ENCODE results near the gene HIP1R.

DNA sequence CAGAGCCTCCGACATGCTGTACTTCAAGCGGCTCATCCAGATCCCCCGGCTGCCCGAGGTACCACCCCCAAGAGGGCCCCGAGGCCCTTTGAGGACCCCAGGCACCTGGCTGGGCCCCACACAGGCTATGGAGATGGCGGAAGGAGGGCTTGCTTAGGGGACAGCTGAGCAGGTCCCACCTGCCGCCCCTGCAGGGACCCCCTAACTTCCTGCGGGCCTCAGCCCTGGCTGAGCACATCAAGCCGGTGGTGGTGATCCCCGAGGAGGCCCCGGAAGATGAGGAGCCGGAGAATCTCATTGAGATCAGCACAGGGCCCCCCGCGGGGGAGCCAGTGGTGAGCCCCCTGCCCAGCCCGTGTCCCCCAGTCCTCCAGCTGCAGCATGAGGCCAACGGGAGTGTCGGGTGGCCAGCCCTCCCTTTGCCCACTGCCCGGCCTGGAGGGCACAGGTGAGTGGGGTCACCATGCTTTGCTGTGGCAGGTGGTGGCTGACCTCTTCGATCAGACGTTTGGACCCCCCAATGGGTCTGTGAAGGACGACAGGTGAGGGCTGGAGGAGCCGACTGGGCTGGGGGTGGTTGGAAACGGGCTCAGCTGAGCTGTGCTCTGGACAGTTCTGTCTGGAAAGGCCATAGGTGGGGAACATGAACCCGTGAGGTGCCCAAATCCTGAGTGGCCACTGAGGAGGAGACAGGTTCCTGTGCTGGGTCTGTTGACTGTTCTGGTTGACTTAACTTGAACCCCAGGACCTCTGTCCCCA lies 20.0 kb downstream of the HIP1R start:
- TF ChIP-seq, protein P1, sequence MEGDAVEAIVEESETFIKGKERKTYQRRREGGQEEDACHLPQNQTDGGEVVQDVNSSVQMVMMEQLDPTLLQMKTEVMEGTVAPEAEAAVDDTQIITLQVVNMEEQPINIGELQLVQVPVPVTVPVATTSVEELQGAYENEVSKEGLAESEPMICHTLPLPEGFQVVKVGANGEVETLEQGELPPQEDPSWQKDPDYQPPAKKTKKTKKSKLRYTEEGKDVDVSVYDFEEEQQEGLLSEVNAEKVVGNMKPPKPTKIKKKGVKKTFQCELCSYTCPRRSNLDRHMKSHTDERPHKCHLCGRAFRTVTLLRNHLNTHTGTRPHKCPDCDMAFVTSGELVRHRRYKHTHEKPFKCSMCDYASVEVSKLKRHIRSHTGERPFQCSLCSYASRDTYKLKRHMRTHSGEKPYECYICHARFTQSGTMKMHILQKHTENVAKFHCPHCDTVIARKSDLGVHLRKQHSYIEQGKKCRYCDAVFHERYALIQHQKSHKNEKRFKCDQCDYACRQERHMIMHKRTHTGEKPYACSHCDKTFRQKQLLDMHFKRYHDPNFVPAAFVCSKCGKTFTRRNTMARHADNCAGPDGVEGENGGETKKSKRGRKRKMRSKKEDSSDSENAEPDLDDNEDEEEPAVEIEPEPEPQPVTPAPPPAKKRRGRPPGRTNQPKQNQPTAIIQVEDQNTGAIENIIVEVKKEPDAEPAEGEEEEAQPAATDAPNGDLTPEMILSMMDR (IDR thresholded peaks at IDR 0.05), result no peak
- no peak for TF ChIP-seq EP300 (IDR thresholded peaks at IDR 0.05)

Data from ovary (tissue), 3 donors.